GM12873 (cell line): ENCODE measurements around the gene RNF5.

ENCODE experiments used
- TF ChIP-seq, protein P1 (sequence below): IDR thresholded peaks from 2 replicates; pipeline ENCODE4 v1.5.1; 2012; ENCODE audit warnings: low read depth, mild to moderate bottlenecking, moderate library complexity, low read length, control low read depth; ENCODE audit not compliant: insufficient read depth; ENCODE audit errors: missing control alignments

RNF5 gene

DNA sequence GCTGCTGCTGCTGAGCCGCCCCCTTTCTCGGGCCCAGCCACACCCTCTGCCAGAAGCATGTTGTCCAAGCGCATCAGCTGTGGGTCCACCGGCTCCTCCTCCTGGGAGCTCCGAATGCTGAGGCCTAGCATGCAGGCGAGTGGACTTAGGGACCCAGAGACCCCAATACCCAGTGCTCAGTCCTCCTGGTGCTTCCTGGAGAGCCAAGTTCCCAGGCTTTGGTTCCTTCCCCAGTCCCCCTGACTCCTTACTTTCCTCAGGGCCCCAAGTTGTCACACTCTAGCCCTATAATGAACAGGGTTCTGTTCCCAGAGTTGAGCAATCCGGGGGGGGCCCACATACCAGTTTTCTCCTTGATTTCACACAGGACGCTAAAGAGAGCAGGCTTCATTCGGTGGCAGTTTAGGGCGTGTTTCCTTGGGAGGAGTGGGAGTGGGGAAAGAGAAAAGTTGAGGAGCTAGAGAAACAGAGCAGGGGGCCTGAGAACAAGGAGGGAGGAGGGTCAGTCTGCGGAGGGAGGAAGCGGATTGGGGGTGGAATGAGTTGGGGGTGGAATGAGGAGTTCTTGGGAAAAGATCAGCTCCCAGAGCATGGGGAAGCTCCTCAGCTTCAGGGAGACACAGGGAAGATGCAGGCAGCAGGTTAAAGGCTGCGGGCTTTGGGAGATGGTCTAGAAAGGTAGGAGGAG lies 10.3 kb downstream of the RNF5 start:
- TF ChIP-seq, protein P1, sequence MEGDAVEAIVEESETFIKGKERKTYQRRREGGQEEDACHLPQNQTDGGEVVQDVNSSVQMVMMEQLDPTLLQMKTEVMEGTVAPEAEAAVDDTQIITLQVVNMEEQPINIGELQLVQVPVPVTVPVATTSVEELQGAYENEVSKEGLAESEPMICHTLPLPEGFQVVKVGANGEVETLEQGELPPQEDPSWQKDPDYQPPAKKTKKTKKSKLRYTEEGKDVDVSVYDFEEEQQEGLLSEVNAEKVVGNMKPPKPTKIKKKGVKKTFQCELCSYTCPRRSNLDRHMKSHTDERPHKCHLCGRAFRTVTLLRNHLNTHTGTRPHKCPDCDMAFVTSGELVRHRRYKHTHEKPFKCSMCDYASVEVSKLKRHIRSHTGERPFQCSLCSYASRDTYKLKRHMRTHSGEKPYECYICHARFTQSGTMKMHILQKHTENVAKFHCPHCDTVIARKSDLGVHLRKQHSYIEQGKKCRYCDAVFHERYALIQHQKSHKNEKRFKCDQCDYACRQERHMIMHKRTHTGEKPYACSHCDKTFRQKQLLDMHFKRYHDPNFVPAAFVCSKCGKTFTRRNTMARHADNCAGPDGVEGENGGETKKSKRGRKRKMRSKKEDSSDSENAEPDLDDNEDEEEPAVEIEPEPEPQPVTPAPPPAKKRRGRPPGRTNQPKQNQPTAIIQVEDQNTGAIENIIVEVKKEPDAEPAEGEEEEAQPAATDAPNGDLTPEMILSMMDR: no peak

DNA sequence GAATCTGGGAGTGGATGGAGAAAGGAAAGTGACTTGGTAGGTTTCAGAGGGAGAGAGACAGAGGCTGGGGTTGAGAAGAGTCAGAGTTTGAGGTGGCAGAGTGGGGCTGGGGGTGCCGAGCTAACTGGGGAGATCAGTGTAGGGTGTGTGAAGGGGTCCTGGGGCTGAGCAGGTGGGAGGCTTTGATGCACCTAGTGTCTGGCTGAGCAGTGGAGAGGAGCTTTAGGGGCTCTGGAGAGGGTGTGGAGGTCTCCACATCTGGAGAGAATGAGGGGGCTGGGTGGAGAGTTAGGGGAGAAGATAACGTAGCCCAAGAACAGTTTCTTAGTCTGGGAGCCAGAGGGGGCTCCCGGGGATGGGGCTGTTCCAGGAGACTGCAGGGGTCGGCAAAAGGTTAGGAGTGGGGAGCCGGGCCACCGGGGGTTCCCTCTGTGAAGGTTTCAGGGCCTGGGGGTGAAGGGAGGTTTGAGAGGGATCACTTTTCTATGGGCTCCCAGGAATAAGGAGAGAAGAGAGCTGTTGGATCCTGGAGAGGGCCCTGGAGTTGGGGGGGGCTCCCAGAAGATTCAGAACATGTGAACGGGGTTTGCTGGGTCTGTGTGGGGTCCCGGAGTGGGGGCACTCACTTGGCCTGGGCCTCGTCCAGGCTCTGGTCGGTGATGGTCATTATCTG lies 11.0 kb downstream of the RNF5 start:
- TF ChIP-seq, protein P1: no peak

DNA sequence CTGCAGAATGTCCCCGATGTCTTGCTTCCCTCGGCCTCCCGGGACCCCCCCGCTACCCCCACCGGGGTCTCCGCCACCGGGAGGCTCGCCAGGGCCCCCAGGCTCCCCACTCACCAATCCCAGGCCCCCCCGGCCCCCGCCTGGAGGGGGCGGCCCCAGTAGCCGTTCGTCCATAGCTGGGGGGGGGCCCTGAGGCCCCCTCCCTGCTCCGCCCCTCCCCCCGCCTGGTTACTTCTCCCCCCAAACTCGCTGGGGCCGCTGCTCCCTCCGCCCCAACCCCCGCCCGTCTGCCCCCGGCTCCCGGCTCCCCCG lies 11.5 kb downstream of the RNF5 start:
- TF ChIP-seq, protein P1: no peak

DNA sequence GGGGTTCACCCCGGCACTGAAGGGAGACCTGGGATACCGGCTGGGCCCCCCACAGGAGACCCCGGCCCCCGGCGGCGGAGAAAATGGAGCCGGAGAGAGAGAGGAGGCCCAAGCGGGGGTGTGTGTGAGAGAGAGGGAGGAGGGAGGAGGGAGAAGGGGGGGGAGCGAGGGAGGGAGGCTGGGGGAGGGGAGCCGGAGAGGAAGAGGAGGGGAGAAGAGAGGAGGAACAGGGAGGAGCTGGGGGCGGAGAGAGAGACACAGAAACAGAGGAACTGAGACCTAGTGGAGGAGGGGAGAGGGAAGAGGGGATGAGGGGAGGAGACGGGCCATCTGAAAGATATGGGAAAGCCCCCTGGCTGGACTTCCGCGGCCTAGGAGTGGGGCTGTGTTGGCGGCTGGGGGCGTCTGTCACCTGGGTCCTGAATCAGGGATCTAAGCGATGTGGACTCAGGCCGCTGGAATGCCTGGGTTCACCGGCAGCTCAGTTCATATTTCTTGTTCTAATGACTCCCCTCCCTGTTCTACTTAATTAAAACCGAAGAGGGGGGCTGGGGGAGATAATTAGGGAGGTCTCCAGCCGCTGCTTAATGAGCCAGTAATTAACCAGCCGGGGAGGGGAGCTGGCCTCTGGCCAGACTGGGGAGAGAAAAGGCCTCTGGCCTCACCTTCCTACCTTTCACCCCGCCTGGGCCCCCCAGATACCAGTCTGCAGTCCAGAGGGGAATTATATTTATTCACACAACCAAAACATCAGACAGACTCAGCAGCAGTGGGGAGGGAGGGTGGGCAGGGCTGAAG lies 12.0 kb downstream of the RNF5 start, which contains the start of gene PBX2:
Gene PBX2, minus strand, starts transcription at position 149 of the 798 bp plus-strand sequence. CDS start 287 bp downstream, outside the sequence.
- TF ChIP-seq, protein P1: no peak

DNA sequence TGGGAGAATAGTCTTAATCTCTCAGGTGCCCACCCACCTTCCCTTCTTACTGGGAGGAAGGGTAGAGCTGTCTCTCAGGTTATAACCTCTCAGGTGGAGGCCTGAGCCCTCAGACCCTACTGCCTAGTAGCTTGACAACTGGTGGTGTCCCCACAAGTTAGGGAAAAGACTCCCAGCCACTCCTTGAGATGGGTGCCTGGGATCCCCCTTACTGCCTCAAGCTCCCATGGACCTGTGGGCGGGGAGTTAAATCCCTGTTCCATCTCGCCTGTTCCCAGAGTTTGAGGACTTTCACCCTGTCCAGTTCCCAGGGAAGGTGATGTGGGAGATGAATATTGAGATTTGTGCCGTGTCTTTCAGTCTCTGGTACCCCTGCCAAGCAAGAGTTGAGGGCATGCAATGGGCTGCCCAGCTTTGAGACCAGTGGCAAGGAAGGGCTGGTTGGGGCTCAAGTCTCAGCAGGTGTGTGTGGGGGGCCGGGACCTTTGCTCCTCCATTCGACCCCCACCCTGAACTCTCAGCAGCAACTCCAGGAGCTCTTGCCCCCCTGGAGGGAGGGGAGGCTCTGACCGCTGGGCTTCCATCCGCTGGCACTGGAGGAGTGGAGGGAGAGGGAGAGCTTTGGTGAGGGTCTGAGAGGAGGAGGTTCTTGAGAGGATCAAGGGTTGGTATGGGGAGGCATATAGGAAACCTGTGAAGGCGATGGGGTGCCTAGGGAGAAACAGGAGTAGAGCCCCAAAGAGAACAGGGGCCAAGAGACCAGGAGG lies 12.9 kb downstream of the RNF5 start:
- TF ChIP-seq, protein P1: no peak

DNA sequence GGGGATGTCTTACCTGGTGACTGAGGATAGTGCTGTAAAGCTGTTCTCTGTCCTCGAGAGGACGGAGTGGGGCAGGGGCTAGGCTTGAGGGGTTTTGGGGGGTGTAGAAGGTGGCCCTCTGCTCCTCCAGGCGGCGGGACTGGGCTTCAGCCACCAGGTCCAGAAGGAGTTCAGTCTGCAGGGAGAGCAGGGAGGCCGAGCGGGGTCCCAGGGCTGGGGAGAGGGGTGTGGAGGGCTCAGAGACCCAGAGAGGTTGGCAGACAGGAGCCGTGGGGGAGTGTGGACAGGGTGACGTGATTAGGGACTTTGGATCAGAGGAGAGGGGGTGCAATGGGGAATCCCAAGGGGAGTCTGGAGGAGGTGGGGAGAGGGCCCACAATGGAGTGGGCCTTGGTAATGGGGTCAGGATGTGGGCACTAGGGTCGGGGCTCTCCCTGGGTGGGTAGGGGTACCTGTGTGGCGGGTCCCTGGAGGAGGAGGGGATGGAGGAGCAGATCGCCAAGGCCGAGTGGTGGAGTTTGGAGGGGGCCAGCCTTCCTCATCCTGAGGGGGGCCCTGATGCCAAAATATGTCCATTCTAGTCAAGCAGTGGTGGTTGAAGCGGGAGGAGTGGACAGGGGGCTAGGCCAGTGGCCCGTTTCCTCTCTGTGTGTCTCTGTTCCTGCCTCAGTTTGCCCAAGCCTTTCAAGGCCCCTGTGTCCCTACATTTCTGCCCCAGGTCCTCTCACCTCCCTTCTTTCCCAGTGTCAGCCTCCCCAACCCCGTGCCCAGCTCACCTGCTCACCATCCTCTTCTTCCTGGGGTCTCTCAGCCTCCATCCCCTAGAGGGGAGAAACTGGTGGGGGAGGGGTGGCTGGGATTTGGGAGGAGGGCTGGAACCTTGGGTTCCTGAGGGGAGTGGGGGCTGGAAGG lies 13.7 kb downstream of the RNF5 start:
- TF ChIP-seq, protein P1: no peak
